ENCODE data around the gene ARMC5.
"Not testable (repeated sequence)": the region's sequence is repeated elsewhere in the genome, so short reads cannot be mapped to it uniquely, and the experiment has no call there.

ARMC5 gene

GRCh38 chr16:31458844-31459686, at the start of gene ARMC5:
Gene ARMC5 (plus strand): TSS chr16:31459501. CDS start chr16:31459525, 24 bp downstream.
- DNase-seq = peak; percentile 93 to 95 (median 94)

- DNase-seq = no peak
Observed at GRCh38 chr16:31410082-31410481, 49.2 kb upstream of the ARMC5 start.

GRCh38 chr16:31411024-31411844, 48.1 kb upstream of the ARMC5 start:
- DNase-seq = no peak

GRCh38 chr16:31412750-31413149, 46.6 kb upstream of the ARMC5 start:
- no peak for DNase-seq

- no peak for DNase-seq
Observed at GRCh38 chr16:31413381-31413780, 45.9 kb upstream of the ARMC5 start.

- DNase-seq = no peak
Observed at GRCh38 chr16:31413943-31414342, 45.4 kb upstream of the ARMC5 start.

GRCh38 chr16:31414706-31415105, 44.6 kb upstream of the ARMC5 start:
- no peak for DNase-seq

- no peak for DNase-seq
Observed at GRCh38 chr16:31416371-31416770, 42.9 kb upstream of the ARMC5 start.

GRCh38 chr16:31417036-31417435, 42.3 kb upstream of the ARMC5 start:
- not testable (repeated sequence) for DNase-seq

- no peak for DNase-seq
Observed at GRCh38 chr16:31417916-31418315, 41.4 kb upstream of the ARMC5 start.

- DNase-seq = no peak
Observed at GRCh38 chr16:31420037-31420436, 39.3 kb upstream of the ARMC5 start.

GRCh38 chr16:31421587-31421986, 37.7 kb upstream of the ARMC5 start:
- DNase-seq = no peak

- no peak for DNase-seq
Observed at GRCh38 chr16:31423241-31423640, 36.1 kb upstream of the ARMC5 start.

- no peak for DNase-seq
Observed at GRCh38 chr16:31423801-31424200, 35.5 kb upstream of the ARMC5 start.

GRCh38 chr16:31427441-31428278, 31.6 kb upstream of the ARMC5 start:
- DNase-seq = peak; percentile 9 to 58 (median 22)

GRCh38 chr16:31428279-31428597, 31.1 kb upstream of the ARMC5 start, which contains the start of gene COX6A2:
Gene COX6A2 (minus strand): TSS chr16:31428360. CDS start chr16:31428325, 35 bp downstream.
- no peak for DNase-seq

GRCh38 chr16:31428638-31429247, 30.6 kb upstream of the ARMC5 start:
- no peak for DNase-seq

GRCh38 chr16:31429314-31429713, 30.0 kb upstream of the ARMC5 start:
- no peak for DNase-seq

GRCh38 chr16:31429796-31430195, 29.5 kb upstream of the ARMC5 start:
- no peak for DNase-seq

- DNase-seq = no peak
Observed at GRCh38 chr16:31430380-31431052, 28.8 kb upstream of the ARMC5 start.

- no peak for DNase-seq
Observed at GRCh38 chr16:31435341-31436220, 23.7 kb upstream of the ARMC5 start.

Measured in activated naive CD4-positive, alpha-beta T cell (primary cell).